Lower leg skin (tissue), 4 donors: ENCODE measurements around the gene PCDH9. TPM values are rescaled to one million over a fixed set of nuclear protein-coding genes. Genes with fewer than 3 reads are reported as not detected.
"Not testable (repeated sequence)": the region's sequence is repeated elsewhere in the genome, so short reads cannot be mapped to it uniquely, and the experiment has no call there.

ENCODE experiments used
- DNase-seq, 2 donors: peaks; one replicate each; pipeline ENCODE4 v3.0.0-alpha.2; 2019; ENCODE audit warnings: low spot score in 2 of 2
- H3K4me3 ChIP-seq: fragments of 200-600 bp; sonication (generic); 2 replicates; pipeline ENCODE4 v1.5.1; 2017; ENCODE audit warnings: mild to moderate bottlenecking, low read depth; ENCODE audit not compliant: poor library complexity, severe bottlenecking
- POLR2A ChIP-seq, 2 donors: fragments of 450-650 bp; IDR thresholded peaks; one replicate each; pipeline ENCODE4 v1.6.1; 2016 to 2017; ENCODE audit warnings: antibody characterized with exemption in 2 of 2, mild to moderate bottlenecking in 1 of 2, moderate library complexity in 1 of 2
- WGBS, 2 donors: methylation state at CpG; one replicate each; pipeline ENCODE4 v1.1.5; 2018; 5-methylcytosine and 5-hydroxymethylcytosine counted together
- intact Hi-C: fragments of 100-400 bp; cut with DNase I; formaldehyde crosslinking; loops from one replicate; pipeline ENCODE4 v1.15.0; 2023; ENCODE audit warnings: low total_unique reads
- total RNA-seq, 4 donors: library from RNA; depleted of rRNA; stranded (reverse); fragments of >200 nt; gene quantifications; one replicate each; pipeline ENCODE4 v1.1.0, GENCODE V29; 2016
- TF ChIP-seq, protein P1 (sequence below), 3 donors: fragments of 450-650 bp; IDR thresholded peaks; one replicate each; pipeline ENCODE4 v1.5.1; 2016; ENCODE audit warnings: antibody characterized with exemption in 3 of 3, mild to moderate bottlenecking in 3 of 3, moderate library complexity in 2 of 3

PCDH9 gene
- total RNA-seq, 4 donors from 2014 or later, result 0.21 to 0.84 (median 0.36) TPM

GRCh38 chr13:67106502-67107057 lies 123.6 kb downstream of the PCDH9 start:
- DNase-seq, result no peak
- WGBS, 2 donors, result 76 to 90% methylated on average over 5 to 6 of the region's 6 CpGs
- intact Hi-C loops, result no loop called here
- no peak overlapping the region for H3K4me3 ChIP-seq
- TF ChIP-seq, protein P1, sequence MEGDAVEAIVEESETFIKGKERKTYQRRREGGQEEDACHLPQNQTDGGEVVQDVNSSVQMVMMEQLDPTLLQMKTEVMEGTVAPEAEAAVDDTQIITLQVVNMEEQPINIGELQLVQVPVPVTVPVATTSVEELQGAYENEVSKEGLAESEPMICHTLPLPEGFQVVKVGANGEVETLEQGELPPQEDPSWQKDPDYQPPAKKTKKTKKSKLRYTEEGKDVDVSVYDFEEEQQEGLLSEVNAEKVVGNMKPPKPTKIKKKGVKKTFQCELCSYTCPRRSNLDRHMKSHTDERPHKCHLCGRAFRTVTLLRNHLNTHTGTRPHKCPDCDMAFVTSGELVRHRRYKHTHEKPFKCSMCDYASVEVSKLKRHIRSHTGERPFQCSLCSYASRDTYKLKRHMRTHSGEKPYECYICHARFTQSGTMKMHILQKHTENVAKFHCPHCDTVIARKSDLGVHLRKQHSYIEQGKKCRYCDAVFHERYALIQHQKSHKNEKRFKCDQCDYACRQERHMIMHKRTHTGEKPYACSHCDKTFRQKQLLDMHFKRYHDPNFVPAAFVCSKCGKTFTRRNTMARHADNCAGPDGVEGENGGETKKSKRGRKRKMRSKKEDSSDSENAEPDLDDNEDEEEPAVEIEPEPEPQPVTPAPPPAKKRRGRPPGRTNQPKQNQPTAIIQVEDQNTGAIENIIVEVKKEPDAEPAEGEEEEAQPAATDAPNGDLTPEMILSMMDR (IDR thresholded peaks at IDR 0.05), result no peak
- no peak for TF ChIP-seq POLR2A (IDR thresholded peaks at IDR 0.05)

- H3K4me3 ChIP-seq, result no peak overlapping the region
- intact Hi-C loops, result no loop called here
- TF ChIP-seq, protein P1 (IDR thresholded peaks at IDR 0.05), result no peak
- no peak for TF ChIP-seq POLR2A (IDR thresholded peaks at IDR 0.05)
- WGBS, 2 donors, result 73 to 76% methylated on average over 4 of the region's 4 CpGs
- no peak for DNase-seq
These were observed 128.2 kb downstream of the PCDH9 start for GRCh38 chr13:67101730-67102467.

- no peak overlapping the region for H3K4me3 ChIP-seq
- 61 to 66% methylated on average over 3 of the region's 3 CpGs for WGBS, 2 donors
- no peak for DNase-seq
- intact Hi-C loops, result no loop called here
- no peak for TF ChIP-seq POLR2A (IDR thresholded peaks at IDR 0.05)
- TF ChIP-seq, protein P1 (IDR thresholded peaks at IDR 0.05), result no peak
These were observed 129.4 kb downstream of the PCDH9 start for GRCh38 chr13:67100730-67101129.

- H3K4me3 ChIP-seq, result no peak overlapping the region
- intact Hi-C loops, result no loop called here
- no peak for DNase-seq
- WGBS, 2 donors, result 92 to 96% methylated on average over 7 of the region's 7 CpGs
- TF ChIP-seq, protein P1 (IDR thresholded peaks at IDR 0.05), result no peak
- no peak for TF ChIP-seq POLR2A (IDR thresholded peaks at IDR 0.05)
These were observed 130.6 kb downstream of the PCDH9 start for GRCh38 chr13:67099494-67099893.

GRCh38 chr13:67097892-67098452 lies 132.2 kb downstream of the PCDH9 start:
- intact Hi-C loops, result no loop called here
- H3K4me3 ChIP-seq, result no peak overlapping the region
- WGBS, 2 donors, result 83 to 94% methylated on average over 3 of the region's 3 CpGs
- TF ChIP-seq POLR2A (IDR thresholded peaks at IDR 0.05), result no peak
- TF ChIP-seq, protein P1 (IDR thresholded peaks at IDR 0.05), result no peak
- no peak for DNase-seq

DNA sequence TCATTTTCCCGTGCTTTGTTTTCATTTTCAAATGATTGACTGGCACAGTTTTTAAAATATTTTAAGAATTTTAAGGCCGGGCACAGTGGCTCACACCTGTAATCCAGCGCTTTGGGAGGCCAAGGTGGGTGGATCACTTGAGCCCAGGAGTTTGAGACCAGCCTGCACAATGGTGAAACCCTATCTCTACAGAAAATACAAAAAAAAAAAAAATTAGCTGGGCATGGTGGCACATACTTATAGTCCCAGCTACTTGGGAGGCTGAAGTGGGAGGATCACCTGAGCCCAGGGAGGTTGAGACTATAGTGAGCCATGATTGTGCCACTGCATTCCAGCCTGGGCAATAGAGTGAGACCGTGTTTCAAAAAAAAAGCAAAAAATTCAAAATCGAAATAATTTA lies 133.2 kb downstream of the PCDH9 start:
- DNase-seq, H3K4me3 ChIP-seq, intact Hi-C loops: not testable (repeated sequence)
- WGBS, 2 donors, result 90 to 91% methylated on average over 5 of the region's 5 CpGs
